H9 (cell line): ENCODE results near the gene CALN1. TPM values are rescaled to one million over a fixed set of nuclear protein-coding genes. Genes with fewer than 3 reads are reported as not detected.

Source experiments
- DNase-seq: peaks from one replicate; pipeline ENCODE4 v3.0.0-alpha.2; 2017
- H2AFZ ChIP-seq: one replicate; pipeline ENCODE4 v1.6.1; 2013; ENCODE audit warnings: mild to moderate bottlenecking, low read length, control low read depth, moderate library complexity
- H2AK5ac ChIP-seq: 2 replicates; pipeline ENCODE4 v1.6.1; 2013; ENCODE audit warnings: low read length, control low read depth, mixed read lengths; ENCODE audit not compliant: insufficient read length
- H2BK120ac ChIP-seq: one replicate; pipeline ENCODE4 v1.6.1; 2013; ENCODE audit warnings: low read depth, mild to moderate bottlenecking, low read length, control low read depth, inconsistent platforms; ENCODE audit not compliant: poor library complexity, severe bottlenecking
- H2BK12ac ChIP-seq: 2 replicates; pipeline ENCODE4 v1.6.1; 2013; ENCODE audit warnings: low read length, control low read depth, mixed read lengths, low read depth; ENCODE audit not compliant: insufficient read length
- H2BK15ac ChIP-seq: 2 replicates; pipeline ENCODE4 v1.6.1; 2013; ENCODE audit warnings: low read depth, low read length, control low read depth
- H2BK20ac ChIP-seq: one replicate; pipeline ENCODE4 v1.6.1; 2013; ENCODE audit warnings: low read depth, mild to moderate bottlenecking, low read length, control low read depth, inconsistent platforms; ENCODE audit not compliant: poor library complexity, severe bottlenecking
- H2BK5ac ChIP-seq: 2 replicates; pipeline ENCODE4 v1.6.1; 2013; ENCODE audit warnings: low read length, control low read depth, mixed read lengths; ENCODE audit not compliant: insufficient read length
- H3K14ac ChIP-seq: 2 replicates; pipeline ENCODE4 v1.6.1; 2013; ENCODE audit warnings: low read length, control low read depth; ENCODE audit not compliant: insufficient read depth
- H3K18ac ChIP-seq: 2 replicates; pipeline ENCODE4 v1.6.1; 2013; ENCODE audit warnings: low read depth, mild to moderate bottlenecking, mixed read lengths, low read length, control low read depth; ENCODE audit not compliant: insufficient read length
- H3K23ac ChIP-seq: 2 replicates; pipeline ENCODE4 v1.6.1; 2013; ENCODE audit warnings: low read length, control low read depth, mixed read lengths, low read depth; ENCODE audit not compliant: insufficient read length
- H3K23me2 ChIP-seq: 2 replicates; pipeline ENCODE4 v1.6.1; 2013; ENCODE audit warnings: low read depth, mild to moderate bottlenecking, mixed read lengths, low read length, control low read depth; ENCODE audit not compliant: insufficient read length, poor library complexity, severe bottlenecking
- H3K27ac ChIP-seq: 2 replicates; pipeline ENCODE4 v1.5.1; 2013; ENCODE audit warnings: low read length, control low read depth, mixed read lengths, low read depth; ENCODE audit not compliant: insufficient read length
- H3K27me3 ChIP-seq: 2 replicates; pipeline ENCODE4 v1.6.1; 2013; ENCODE audit warnings: low read length, control low read depth, inconsistent platforms; ENCODE audit not compliant: insufficient read depth
- H3K4ac ChIP-seq: 2 replicates; pipeline ENCODE4 v1.6.1; 2013; ENCODE audit warnings: low read depth, mild to moderate bottlenecking, control low read depth, inconsistent platforms, low read length, moderate library complexity
- H3K4me1 ChIP-seq: 2 replicates; pipeline ENCODE4 v1.6.1; 2013; ENCODE audit warnings: low read length, control low read depth, inconsistent platforms; ENCODE audit not compliant: insufficient read depth
- H3K4me2 ChIP-seq: 2 replicates; pipeline ENCODE4 v1.6.1; 2013; ENCODE audit warnings: low read length, control low read depth, mixed read lengths; ENCODE audit not compliant: insufficient read length, insufficient read depth
- H3K56ac ChIP-seq: 2 replicates; pipeline ENCODE4 v1.6.1; 2013; ENCODE audit warnings: low read depth, mild to moderate bottlenecking, mixed read lengths, low read length, control low read depth; ENCODE audit not compliant: insufficient read length
- H3K79me1 ChIP-seq: 2 replicates; pipeline ENCODE4 v1.6.1; 2013; ENCODE audit warnings: low read depth, mild to moderate bottlenecking, moderate library complexity, low read length, control low read depth, inconsistent platforms; ENCODE audit not compliant: insufficient read depth, poor library complexity, severe bottlenecking
- H3K79me2 ChIP-seq: 2 replicates; pipeline ENCODE4 v1.6.1; 2013; ENCODE audit warnings: low read length, control low read depth, inconsistent platforms; ENCODE audit not compliant: insufficient read depth
- H3K9ac ChIP-seq: 2 replicates; pipeline ENCODE4 v1.6.1; 2013; ENCODE audit warnings: low read length, control low read depth, mixed read lengths; ENCODE audit not compliant: insufficient read length; ENCODE audit errors: extremely low read depth
- H3K9me3 ChIP-seq: one replicate; pipeline ENCODE4 v1.6.1; 2013; ENCODE audit warnings: low read depth, low read length, inconsistent platforms; ENCODE audit not compliant: control insufficient read depth
- H3T11ph ChIP-seq: one replicate; pipeline ENCODE4 v1.6.1; 2013; ENCODE audit warnings: mild to moderate bottlenecking, low read length, control low read depth, inconsistent platforms
- H4K20me1 ChIP-seq: one replicate; pipeline ENCODE4 v1.6.1; 2013; ENCODE audit not compliant: control insufficient read depth, insufficient read length, insufficient read depth
- H4K5ac ChIP-seq: 2 replicates; pipeline ENCODE4 v1.6.1; 2013; ENCODE audit warnings: low read depth, mild to moderate bottlenecking, mixed read lengths, low read length, control low read depth; ENCODE audit not compliant: insufficient read length
- H4K8ac ChIP-seq: replicated peaks from 2 replicates; pipeline ENCODE4 v1.6.1; 2013; ENCODE audit warnings: low read length, control low read depth, mixed read lengths, low read depth; ENCODE audit not compliant: insufficient read length
- H4K91ac ChIP-seq: 2 replicates; pipeline ENCODE4 v1.6.1; 2013; ENCODE audit warnings: low read depth, mild to moderate bottlenecking, moderate library complexity, mixed read lengths, low read length, control low read depth; ENCODE audit not compliant: insufficient read length
- H3K27ac Mint-ChIP-seq, 3 experiments: 2 replicates in 2 of 3; 3 replicates in 1 of 3; pipeline ENCODE4 v1.8.0; 2020 to 2021; ENCODE audit warnings: mixed read lengths in 3 of 3, mild to moderate bottlenecking in 1 of 3, moderate library complexity in 1 of 3
- H3K27me3 Mint-ChIP-seq: 2 replicates; pipeline ENCODE4 v1.8.0; 2021; ENCODE audit warnings: low read depth, mild to moderate bottlenecking, moderate library complexity, mixed read lengths
- H3K36me3 Mint-ChIP-seq, 3 experiments: 2 replicates in 2 of 3; 3 replicates in 1 of 3; pipeline ENCODE4 v1.8.0; 2020 to 2021; ENCODE audit warnings: low read depth in 3 of 3, mixed read lengths in 3 of 3; ENCODE audit not compliant: insufficient read depth in 1 of 3
- H3K4me1 Mint-ChIP-seq, 2 experiments: 2 replicates each; pipeline ENCODE4 v1.8.0; 2020; ENCODE audit warnings: mixed read lengths in 2 of 2
- H3K4me3 Mint-ChIP-seq, 2 experiments: 2 replicates in 1 of 2; 3 replicates in 1 of 2; pipeline ENCODE4 v1.8.0; 2020 to 2021; ENCODE audit warnings: mild to moderate bottlenecking in 2 of 2, mixed read lengths in 2 of 2, moderate library complexity in 1 of 2
- H3K9me3 Mint-ChIP-seq, 2 experiments: 2 replicates in 1 of 2; 3 replicates in 1 of 2; pipeline ENCODE4 v1.8.0; 2020; ENCODE audit warnings: mild to moderate bottlenecking in 2 of 2, mixed read lengths in 2 of 2, moderate library complexity in 1 of 2
- CTCF ChIP-seq: fragments of 200-600 bp; sonication (generic); conservative IDR thresholded peaks from 3 replicates; pipeline ENCODE4 v1.8.0; 2021; ENCODE audit warnings: antibody characterized with exemption, mild to moderate bottlenecking
- WGBS: extraction: QIAGEN DNeasy Blood & Tissue Kit; methylation state at CpG from one replicate; pipeline ENCODE4 v1.1.7; 2013; ENCODE audit warnings: missing lambda C conversion rate, low lambda C conversion rate, mixed read lengths; ENCODE audit not compliant: insufficient read length; ENCODE audit errors: extremely low coverage; 5-methylcytosine and 5-hydroxymethylcytosine counted together
- total RNA-seq: library from RNA; stranded (reverse); gene quantifications from 2 replicates; pipeline ENCODE4 v1.2.1, GENCODE V29; 2021

The CALN1 gene
- total RNA-seq, 1 experiment from 2014 or later = 2.8 TPM

GRCh38 chr7:72235351-72235750 is 176.8 kb downstream of the CALN1 start:
- no peak overlapping the region for H2BK20ac ChIP-seq
- H2AK5ac ChIP-seq = no peak overlapping the region
- no peak overlapping the region for H2BK12ac ChIP-seq
- Mint-ChIP-seq H3K27me3 (no peaks in the 10 kb centered on the region; the same call in 1 of the 2 replicates), H3K9me3 (no peaks in the 10 kb centered on the region), H3K4me3 (no peak overlapping the region), H3K36me3 (no peaks in the 10 kb centered on the region; a peak in 1 of 7 replicates), H3K27ac (no peak overlapping the region), H3K4me1 (peaks cover 3 to 15% of the 10 kb centered on the region in 2 experiments)
- H3K23ac ChIP-seq = no peak overlapping the region
- H3K4me1 ChIP-seq = no peaks in the 10 kb centered on the region
- H3K4ac ChIP-seq = no peak overlapping the region
- no peak for TF ChIP-seq CTCF
- H3K18ac ChIP-seq = no peak overlapping the region
- H3K14ac ChIP-seq = no peak overlapping the region
- H3K27ac ChIP-seq = no peak overlapping the region
- no peak overlapping the region for H3T11ph ChIP-seq
- no peaks in the 10 kb centered on the region for H3K79me1 ChIP-seq
- no CpG with 5 or more reads among the region's 5 CpGs for WGBS
- H3K56ac ChIP-seq = no peak overlapping the region
- DNase-seq = no peak
- H3K9ac ChIP-seq = no peak overlapping the region
- no peak overlapping the region for H3K4me2 ChIP-seq
- H4K20me1 ChIP-seq = no peaks in the 10 kb centered on the region
- 0 out of 2 replicates have a peak, but pooled peaks cover 2% of the 10 kb centered on the region for H3K79me2 ChIP-seq
- no peak overlapping the region for H2BK5ac ChIP-seq
- H4K91ac ChIP-seq = no peak overlapping the region
- no peaks in the 10 kb centered on the region for H3K9me3 ChIP-seq
- H3K27me3 ChIP-seq = no peaks in the 10 kb centered on the region
- no peak overlapping the region for H4K8ac ChIP-seq
- no peak overlapping the region for H2AFZ ChIP-seq
- H3K23me2 ChIP-seq = no peaks in the 10 kb centered on the region
- no peak overlapping the region for H4K5ac ChIP-seq
- H2BK120ac ChIP-seq = no peak overlapping the region
- H2BK15ac ChIP-seq = no peak overlapping the region
